HepG2 (cell line): ENCODE results near the gene GLI3. TPM values are rescaled to one million over a fixed set of nuclear protein-coding genes. Genes with fewer than 3 reads are reported as not detected.

Experiments
- ATAC-seq: fragments of 200-7000 bp; cut with Tn5 transposase; 3 replicates; pipeline ENCODE4 v1.9.1; 2020; ENCODE audit warnings: mild to moderate bottlenecking, moderate library complexity
- BruUV-seq: library from RNA; stranded (reverse); fragments of 400-500 nt; replicated peaks from 2 replicates; lab custom pipeline; 2021; lab: Mats Ljungman, UMichigan
- CTCF ChIA-PET: fragments of 300-600 bp; formaldehyde crosslinking; extraction: SDS; loops from one replicate; lab custom pipeline; 2021; ENCODE audit warnings: low total read pairs, inconsistent platforms, low intra/inter-chr PET ratio; lab: Yijun Ruan, JAX
- POLR2A ChIA-PET: fragments of 350-600 bp; sonication (Branson Sonifier 250); formaldehyde crosslinking; loops from one replicate; lab custom pipeline; 2020; ENCODE audit warnings: antibody characterized with exemption, inconsistent platforms; lab: Yijun Ruan, JAX
- DNase-seq: peaks from one replicate; pipeline ENCODE4 v3.0.0-alpha.2; 2015; ENCODE audit warnings: low spot score
- FAIRE-seq: peaks from 3 replicates; lab custom pipeline; 2011; peaks lifted over from hg19 to GRCh38; lab: Jason Lieb, UNC
- H2AFZ ChIP-seq: one replicate; pipeline ENCODE4 v1.6.1; 2011; ENCODE audit warnings: low read length, inconsistent platforms
- H3K27ac ChIP-seq: fragments of 300-600 bp; 3 replicates; pipeline ENCODE4 v1.8.0; 2011; ENCODE audit warnings: mixed run types, mild to moderate bottlenecking, mixed read lengths, low read length, inconsistent platforms; ENCODE audit not compliant: insufficient read depth; ENCODE audit errors: extremely low read length
- H3K27me3 ChIP-seq, 2 experiments: fragments of 200-600 bp in 1 of 2; 2 replicates in 1 of 2; 3 replicates in 1 of 2; pipeline versions ENCODE4 v1.6.0 to v1.8.0; 2011; ENCODE audit warnings: low read length in 2 of 2, mild to moderate bottlenecking in 2 of 2, moderate library complexity in 2 of 2, inconsistent platforms in 1 of 2; ENCODE audit not compliant: insufficient read depth in 2 of 2, control insufficient read depth in 1 of 2
- H3K36me3 ChIP-seq, 2 experiments: fragments of 200-600 bp in 1 of 2; replicated peaks in 1 of 2; 2 replicates in 1 of 2; 3 replicates in 1 of 2; pipeline versions ENCODE4 v1.5.1 to v1.8.0; 2011; ENCODE audit warnings: low read length in 2 of 2, inconsistent platforms in 1 of 2; ENCODE audit not compliant: insufficient read depth in 2 of 2, control insufficient read depth in 1 of 2
- H3K4me1 ChIP-seq: 2 replicates; pipeline ENCODE4 v1.5.1; 2012; ENCODE audit warnings: low read length, inconsistent platforms; ENCODE audit not compliant: insufficient read depth
- H3K4me2 ChIP-seq: 2 replicates; pipeline ENCODE4 v1.6.0; 2011; ENCODE audit warnings: low read depth, low read length, inconsistent platforms
- H3K4me3 ChIP-seq, 3 experiments: fragments of 200-600 bp in 1 of 3; sonication (generic), shearing (Covaris generic) in 1 of 3; replicated peaks in 1 of 3; 2 replicates each; pipeline ENCODE4 v1.5.1; 2011 to 2016; ENCODE audit warnings: low read length in 3 of 3, inconsistent platforms in 2 of 3, low read depth in 2 of 3, mild to moderate bottlenecking in 2 of 3, control low read depth in 1 of 3, mixed read lengths in 1 of 3; ENCODE audit not compliant: insufficient read depth in 1 of 3
- H3K79me2 ChIP-seq: one replicate; pipeline ENCODE4 v1.6.1; 2011; ENCODE audit warnings: low read length, inconsistent platforms; ENCODE audit not compliant: insufficient read depth
- H3K9ac ChIP-seq: 2 replicates; pipeline ENCODE4 v1.6.0; 2011; ENCODE audit warnings: mild to moderate bottlenecking, low read depth, low read length, inconsistent platforms; ENCODE audit not compliant: insufficient read depth
- H3K9me3 ChIP-seq: 2 replicates; pipeline ENCODE4 v1.5.1; 2012; ENCODE audit warnings: mild to moderate bottlenecking, low read length
- H4K20me1 ChIP-seq: 2 replicates; pipeline ENCODE4 v1.6.0; 2011; ENCODE audit warnings: inconsistent platforms, mild to moderate bottlenecking, low read length, moderate library complexity; ENCODE audit not compliant: insufficient read depth
- BCL6 ChIP-seq: IDR thresholded peaks from 2 replicates; pipeline ENCODE4 v1.6.1; 2016; ENCODE audit warnings: missing genetic modification reagents, missing compliant biosample characterization
- CBX5 ChIP-seq: sonication (generic); formaldehyde crosslinking; IDR thresholded peaks from 2 replicates; pipeline ENCODE4 v1.4.0; 2020; ENCODE audit warnings: missing genetic modification reagents, borderline replicate concordance
- CCAR2 ChIP-seq: fragments of 200-400 bp; formaldehyde crosslinking; optimal IDR thresholded peaks from 2 replicates; pipeline ENCODE3; 2018; ENCODE audit warnings: low read depth, mild to moderate bottlenecking, low read length, moderate library complexity
- SMARCC2 ChIP-seq: fragments of 450-650 bp; IDR thresholded peaks from 2 replicates; pipeline ENCODE4 v1.6.1; 2017; ENCODE audit warnings: antibody characterized with exemption, mild to moderate bottlenecking
- ZFP62 ChIP-seq: sonication (generic); formaldehyde crosslinking; IDR thresholded peaks from 2 replicates; pipeline ENCODE4 v1.4.0; 2020; ENCODE audit warnings: missing genetic modification reagents
- ZNF598 ChIP-seq: sonication (generic); formaldehyde crosslinking; IDR thresholded peaks from 2 replicates; pipeline ENCODE4 v1.5.1; 2020; ENCODE audit warnings: mild to moderate bottlenecking, missing genetic modification reagents, borderline replicate concordance
- ZNF850 ChIP-seq: sonication (generic); formaldehyde crosslinking; conservative IDR thresholded peaks from 2 replicates; pipeline ENCODE4 v1.9.0; 2021; ENCODE audit warnings: mild to moderate bottlenecking, missing genetic modification reagents
- WGBS: methylation state at CpG from one replicate; pipeline ENCODE4 v1.1.6; 2017; ENCODE audit warnings: low lambda C conversion rate; 5-methylcytosine and 5-hydroxymethylcytosine counted together
- in situ Hi-C: cut with HindIII; loops from 2 replicates; pipeline ENCODE4 v1.10.0; 2017; ENCODE audit warnings: low pct_unique_long_range_greater_than_20kb; ENCODE audit not compliant: extremely low pct_ligation_motif_present
- intact Hi-C: fragments of 100-400 bp; cut with micrococcal nuclease; formaldehyde crosslinking; loops from one replicate; pipeline ENCODE4 v1.10.0; 2022; ENCODE audit not compliant: unreplicated experiment
- polyA plus RNA-seq, 8 experiments: library from polyadenylated mRNA; depleted of rRNA in 3 of 8; stranded (reverse) in 7 of 8; unstranded in 1 of 8; fragments of >200 nt; fragmentation: Illumina TruSeq in 4 of 8; extraction: Trizol in 4 of 8; gene quantifications; 2 replicates each; pipeline versions ENCODE4 v1.2.1 to v1.2.3, GENCODE V29; 2011 to 2016; ENCODE audit warnings: low read depth in 4 of 8, missing spikeins in 1 of 8, mixed read lengths in 1 of 8; ENCODE audit not compliant: insufficient read depth in 1 of 8
- total RNA-seq, 5 experiments: library from RNA; depleted of rRNA; stranded (reverse); fragments of >200 nt; fragmentation: Illumina TruSeq; extraction: Trizol; gene quantifications; 2 replicates each; pipeline ENCODE4 v1.2.3, GENCODE V29; 2016; ENCODE audit warnings: low read depth in 1 of 5
- TF ChIP-seq, protein P1 (sequence below): sonication (generic); formaldehyde crosslinking; IDR thresholded peaks from 2 replicates; pipeline ENCODE4 v1.4.0; 2020; ENCODE audit warnings: missing genetic modification reagents
- TF ChIP-seq, protein P2 (sequence below): sonication (generic); formaldehyde crosslinking; IDR thresholded peaks from 2 replicates; pipeline ENCODE4 v1.5.0; 2020; ENCODE audit warnings: missing genetic modification reagents, mild to moderate bottlenecking, borderline replicate concordance

GLI3 gene
- total and polyA plus RNA-seq, 2 of the 13 experiments (the other 11 are each of a cell fraction or from before 2014, with no cell fraction given), result not detected

DNA sequence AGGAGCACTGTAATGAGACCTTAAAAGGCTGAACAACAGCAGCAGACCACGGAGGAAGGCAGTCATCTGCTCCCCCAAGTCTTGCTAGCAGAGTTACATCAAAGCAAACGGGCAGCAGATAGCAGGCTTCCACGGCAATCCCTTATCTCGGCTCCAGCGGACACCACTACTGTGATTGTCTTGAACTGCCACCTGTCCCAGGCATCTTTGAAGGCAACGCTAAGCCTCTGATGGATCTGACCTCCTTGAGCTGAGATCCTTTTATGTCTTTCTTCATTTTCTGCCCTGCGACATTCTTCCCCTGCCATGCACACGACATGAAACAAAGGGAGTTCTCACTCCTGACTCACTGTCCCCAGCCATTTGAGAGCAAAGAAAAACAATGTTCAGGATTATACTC is 111.7 kb downstream of the GLI3 start:
- TF ChIP-seq ZFP62 (CRISPR knock-in tag) (no peak), CBX5 (CRISPR knock-in tag) (no peak), BCL6 (CRISPR knock-in tag) (no peak), ZNF850 (CRISPR knock-in tag) (no peak), SMARCC2 (no peak), ZNF598 (CRISPR knock-in tag) (no peak), CCAR2 (no peak)
- TF ChIP-seq, protein P1, sequence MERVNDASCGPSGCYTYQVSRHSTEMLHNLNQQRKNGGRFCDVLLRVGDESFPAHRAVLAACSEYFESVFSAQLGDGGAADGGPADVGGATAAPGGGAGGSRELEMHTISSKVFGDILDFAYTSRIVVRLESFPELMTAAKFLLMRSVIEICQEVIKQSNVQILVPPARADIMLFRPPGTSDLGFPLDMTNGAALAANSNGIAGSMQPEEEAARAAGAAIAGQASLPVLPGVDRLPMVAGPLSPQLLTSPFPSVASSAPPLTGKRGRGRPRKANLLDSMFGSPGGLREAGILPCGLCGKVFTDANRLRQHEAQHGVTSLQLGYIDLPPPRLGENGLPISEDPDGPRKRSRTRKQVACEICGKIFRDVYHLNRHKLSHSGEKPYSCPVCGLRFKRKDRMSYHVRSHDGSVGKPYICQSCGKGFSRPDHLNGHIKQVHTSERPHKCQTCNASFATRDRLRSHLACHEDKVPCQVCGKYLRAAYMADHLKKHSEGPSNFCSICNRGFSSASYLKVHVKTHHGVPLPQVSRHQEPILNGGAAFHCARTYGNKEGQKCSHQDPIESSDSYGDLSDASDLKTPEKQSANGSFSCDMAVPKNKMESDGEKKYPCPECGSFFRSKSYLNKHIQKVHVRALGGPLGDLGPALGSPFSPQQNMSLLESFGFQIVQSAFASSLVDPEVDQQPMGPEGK, result no peak
- TF ChIP-seq, protein P2, sequence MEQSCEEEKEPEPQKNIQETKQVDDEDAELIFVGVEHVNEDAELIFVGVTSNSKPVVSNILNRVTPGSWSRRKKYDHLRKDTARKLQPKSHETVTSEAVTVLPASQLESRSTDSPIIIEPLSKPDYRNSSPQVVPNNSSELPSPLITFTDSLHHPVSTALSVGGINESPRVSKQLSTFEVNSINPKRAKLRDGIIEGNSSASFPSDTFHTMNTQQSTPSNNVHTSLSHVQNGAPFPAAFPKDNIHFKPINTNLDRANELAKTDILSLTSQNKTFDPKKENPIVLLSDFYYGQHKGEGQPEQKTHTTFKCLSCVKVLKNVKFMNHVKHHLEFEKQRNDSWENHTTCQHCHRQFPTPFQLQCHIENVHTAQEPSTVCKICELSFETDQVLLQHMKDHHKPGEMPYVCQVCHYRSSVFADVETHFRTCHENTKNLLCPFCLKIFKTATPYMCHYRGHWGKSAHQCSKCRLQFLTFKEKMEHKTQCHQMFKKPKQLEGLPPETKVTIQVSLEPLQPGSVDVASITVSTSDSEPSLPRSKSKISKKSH (CRISPR knock-in tag), result no peak
- BruUV-seq, result no TSS peak
- Histone ChIP-seq H3K79me2 (no peaks in the 10 kb centered on the region), H2AFZ (no peak overlapping the region), H3K4me2 (no peak overlapping the region), H3K9ac (no peak overlapping the region), H4K20me1 (no peaks in the 10 kb centered on the region), H3K4me1 (no peaks in the 10 kb centered on the region), H3K9me3 (no peaks in the 10 kb centered on the region), H3K4me3 (no peak overlapping the region), H3K27ac (no peak overlapping the region), H3K27me3 (peaks cover 0 to 21% of the 10 kb centered on the region in 2 experiments; a peak in 3 of 5 replicates), H3K36me3 (no peaks in the 10 kb centered on the region)
- intact Hi-C loops (no loop called here), in situ Hi-C loops (no loop called here)
- 11% methylated on average over 6 of the region's 8 CpGs for WGBS
- POLR2A ChIA-PET, result no interaction called here
- FAIRE-seq (no peak), ATAC-seq (no peak), DNase-seq (no peak)
- CTCF ChIA-PET, result no interaction called here
